HepG2 (cell line): ENCODE data around the gene RIPK1. TPM values are rescaled to one million over a fixed set of nuclear protein-coding genes. Genes with fewer than 3 reads are reported as not detected.

Experiments used
- ATAC-seq: fragments of 200-7000 bp; cut with Tn5 transposase; 3 replicates; pipeline ENCODE4 v1.9.1; 2020; ENCODE audit warnings: mild to moderate bottlenecking, moderate library complexity
- BruUV-seq: library from RNA; stranded (reverse); fragments of 400-500 nt; replicated peaks from 2 replicates; lab custom pipeline; 2021; lab: Mats Ljungman, UMichigan
- CTCF ChIA-PET: fragments of 300-600 bp; formaldehyde crosslinking; extraction: SDS; loops from one replicate; lab custom pipeline; 2021; ENCODE audit warnings: low total read pairs, inconsistent platforms, low intra/inter-chr PET ratio; lab: Yijun Ruan, JAX
- POLR2A ChIA-PET: fragments of 350-600 bp; sonication (Branson Sonifier 250); formaldehyde crosslinking; loops from one replicate; lab custom pipeline; 2020; ENCODE audit warnings: antibody characterized with exemption, inconsistent platforms; lab: Yijun Ruan, JAX
- DNase-seq: peaks from one replicate; pipeline ENCODE4 v3.0.0-alpha.2; 2015; ENCODE audit warnings: low spot score
- FAIRE-seq: peaks from 3 replicates; lab custom pipeline; 2011; peaks lifted over from hg19 to GRCh38; lab: Jason Lieb, UNC
- H2AFZ ChIP-seq: one replicate; pipeline ENCODE4 v1.6.1; 2011; ENCODE audit warnings: low read length, inconsistent platforms
- H3K27ac ChIP-seq: fragments of 300-600 bp; 3 replicates; pipeline ENCODE4 v1.8.0; 2011; ENCODE audit warnings: mixed run types, mild to moderate bottlenecking, mixed read lengths, low read length, inconsistent platforms; ENCODE audit not compliant: insufficient read depth; ENCODE audit errors: extremely low read length
- H3K27me3 ChIP-seq, 2 experiments: fragments of 200-600 bp in 1 of 2; 2 replicates in 1 of 2; 3 replicates in 1 of 2; pipeline versions ENCODE4 v1.6.0 to v1.8.0; 2011; ENCODE audit warnings: low read length in 2 of 2, mild to moderate bottlenecking in 2 of 2, moderate library complexity in 2 of 2, inconsistent platforms in 1 of 2; ENCODE audit not compliant: insufficient read depth in 2 of 2, control insufficient read depth in 1 of 2
- H3K36me3 ChIP-seq, 2 experiments: fragments of 200-600 bp in 1 of 2; replicated peaks in 1 of 2; 2 replicates in 1 of 2; 3 replicates in 1 of 2; pipeline versions ENCODE4 v1.5.1 to v1.8.0; 2011; ENCODE audit warnings: low read length in 2 of 2, inconsistent platforms in 1 of 2; ENCODE audit not compliant: insufficient read depth in 2 of 2, control insufficient read depth in 1 of 2
- H3K4me1 ChIP-seq: 2 replicates; pipeline ENCODE4 v1.5.1; 2012; ENCODE audit warnings: low read length, inconsistent platforms; ENCODE audit not compliant: insufficient read depth
- H3K4me2 ChIP-seq: 2 replicates; pipeline ENCODE4 v1.6.0; 2011; ENCODE audit warnings: low read depth, low read length, inconsistent platforms
- H3K4me3 ChIP-seq, 3 experiments: fragments of 200-600 bp in 1 of 3; sonication (generic), shearing (Covaris generic) in 1 of 3; replicated peaks in 1 of 3; 2 replicates each; pipeline ENCODE4 v1.5.1; 2011 to 2016; ENCODE audit warnings: low read length in 3 of 3, inconsistent platforms in 2 of 3, low read depth in 2 of 3, mild to moderate bottlenecking in 2 of 3, control low read depth in 1 of 3, mixed read lengths in 1 of 3; ENCODE audit not compliant: insufficient read depth in 1 of 3
- H3K79me2 ChIP-seq: one replicate; pipeline ENCODE4 v1.6.1; 2011; ENCODE audit warnings: low read length, inconsistent platforms; ENCODE audit not compliant: insufficient read depth
- H3K9ac ChIP-seq: 2 replicates; pipeline ENCODE4 v1.6.0; 2011; ENCODE audit warnings: mild to moderate bottlenecking, low read depth, low read length, inconsistent platforms; ENCODE audit not compliant: insufficient read depth
- H3K9me3 ChIP-seq: 2 replicates; pipeline ENCODE4 v1.5.1; 2012; ENCODE audit warnings: mild to moderate bottlenecking, low read length
- H4K20me1 ChIP-seq: 2 replicates; pipeline ENCODE4 v1.6.0; 2011; ENCODE audit warnings: inconsistent platforms, mild to moderate bottlenecking, low read length, moderate library complexity; ENCODE audit not compliant: insufficient read depth
- FOSL1 ChIP-seq: sonication (generic); formaldehyde crosslinking; IDR thresholded peaks from 2 replicates; pipeline ENCODE4 v1.9.0; 2021; ENCODE audit warnings: missing genetic modification reagents, borderline replicate concordance
- GPN1 ChIP-seq: sonication (generic); formaldehyde crosslinking; IDR thresholded peaks from 2 replicates; pipeline ENCODE4 v1.5.1; 2020; ENCODE audit warnings: missing genetic modification reagents, borderline replicate concordance
- MXD4 ChIP-seq: IDR thresholded peaks from 2 replicates; pipeline ENCODE4 v1.6.1; 2016; ENCODE audit warnings: mild to moderate bottlenecking, missing biosample characterization, missing genetic modification reagents
- NFIC ChIP-seq: IDR thresholded peaks from 2 replicates; pipeline ENCODE4 v1.6.1; 2012; ENCODE audit warnings: mild to moderate bottlenecking, low read length, inconsistent platforms
- NR2F6 ChIP-seq, 2 experiments: IDR thresholded peaks; 2 replicates each; pipeline ENCODE4 v1.6.1; 2016; ENCODE audit warnings: antibody characterized with exemption in 1 of 2, mild to moderate bottlenecking in 1 of 2
- RBM39 ChIP-seq: fragments of 200-400 bp; formaldehyde crosslinking; IDR thresholded peaks from one replicate; pipeline ENCODE4 v1.6.1; 2018; ENCODE audit warnings: antibody characterized with exemption, mild to moderate bottlenecking, low read depth, low read length; ENCODE audit not compliant: poor library complexity, severe bottlenecking
- TAF15 ChIP-seq: fragments of 200-400 bp; formaldehyde crosslinking; IDR thresholded peaks from one replicate; pipeline ENCODE4 v1.6.1; 2018; ENCODE audit warnings: mild to moderate bottlenecking, low read depth, low read length; ENCODE audit not compliant: poor library complexity, severe bottlenecking
- TARDBP ChIP-seq: sonication (generic); formaldehyde crosslinking; IDR thresholded peaks from 2 replicates; pipeline ENCODE4 v1.8.0; 2022; ENCODE audit warnings: mild to moderate bottlenecking, missing genetic modification reagents
- TRIM22 ChIP-seq: fragments of 450-650 bp; IDR thresholded peaks from 2 replicates; pipeline ENCODE4 v1.6.1; 2017
- ZNF747 ChIP-seq: sonication (generic); formaldehyde crosslinking; IDR thresholded peaks from 2 replicates; pipeline ENCODE4 v1.8.1; 2023; ENCODE audit warnings: missing genetic modification reagents, mild to moderate bottlenecking, borderline replicate concordance
- WGBS: methylation state at CpG from one replicate; pipeline ENCODE4 v1.1.6; 2017; ENCODE audit warnings: low lambda C conversion rate; 5-methylcytosine and 5-hydroxymethylcytosine counted together
- in situ Hi-C: cut with HindIII; loops from 2 replicates; pipeline ENCODE4 v1.10.0; 2017; ENCODE audit warnings: low pct_unique_long_range_greater_than_20kb; ENCODE audit not compliant: extremely low pct_ligation_motif_present
- intact Hi-C: fragments of 100-400 bp; cut with micrococcal nuclease; formaldehyde crosslinking; loops from one replicate; pipeline ENCODE4 v1.10.0; 2022; ENCODE audit not compliant: unreplicated experiment
- polyA plus RNA-seq, 8 experiments: library from polyadenylated mRNA; depleted of rRNA in 3 of 8; stranded (reverse) in 7 of 8; unstranded in 1 of 8; fragments of >200 nt; fragmentation: Illumina TruSeq in 4 of 8; extraction: Trizol in 4 of 8; gene quantifications; 2 replicates each; pipeline versions ENCODE4 v1.2.1 to v1.2.3, GENCODE V29; 2011 to 2016; ENCODE audit warnings: low read depth in 4 of 8, missing spikeins in 1 of 8, mixed read lengths in 1 of 8; ENCODE audit not compliant: insufficient read depth in 1 of 8
- total RNA-seq, 5 experiments: library from RNA; depleted of rRNA; stranded (reverse); fragments of >200 nt; fragmentation: Illumina TruSeq; extraction: Trizol; gene quantifications; 2 replicates each; pipeline ENCODE4 v1.2.3, GENCODE V29; 2016; ENCODE audit warnings: low read depth in 1 of 5
- TF ChIP-seq, protein P1 (sequence below): sonication (generic); formaldehyde crosslinking; IDR thresholded peaks from 2 replicates; pipeline ENCODE4 v1.9.0; 2022; ENCODE audit warnings: missing genetic modification reagents, mild to moderate bottlenecking, borderline replicate concordance

The RIPK1 gene
- total and polyA plus RNA-seq, 2 of the 13 experiments (the other 11 are each of a cell fraction or from before 2014, with no cell fraction given), result 9.0 to 10.3 TPM

- FAIRE-seq (no peak), ATAC-seq (no peak), DNase-seq (no peak)
- intact Hi-C loops (loop anchor here (10.0 kb wide), 1 partner anchor 50 kb away; the partner anchor contains the start of gene RIPK1), in situ Hi-C loops (no loop called here)
- Histone ChIP-seq H3K9ac (no peak overlapping the region), H3K4me1 (peaks cover 32% of the 10 kb centered on the region), H4K20me1 (no peaks in the 10 kb centered on the region), H3K27ac (no peak overlapping the region), H3K79me2 (peaks cover 6% of the 10 kb centered on the region), H2AFZ (no peak overlapping the region), H3K36me3 (peaks cover 9 to 34% of the 10 kb centered on the region in 2 experiments), H3K4me2 (no peak overlapping the region), H3K27me3 (no peaks in the 10 kb centered on the region; a peak in 1 of 5 replicates), H3K4me3 (no peak overlapping the region), H3K9me3 (no peaks in the 10 kb centered on the region)
- POLR2A ChIA-PET, result no interaction called here
- no peak for TF ChIP-seq GPN1 (CRISPR knock-in tag)
- TF ChIP-seq TAF15, result no peak
- no peak for TF ChIP-seq FOSL1 (CRISPR knock-in tag)
- TF ChIP-seq MXD4, result no peak
- no peak for TF ChIP-seq NR2F6 (IDR thresholded peaks at IDR 0.05)
- TF ChIP-seq NR2F6 (CRISPR knock-in tag; IDR thresholded peaks at IDR 0.05), result no peak
- TF ChIP-seq RBM39, result no peak
- TF ChIP-seq, protein P1, sequence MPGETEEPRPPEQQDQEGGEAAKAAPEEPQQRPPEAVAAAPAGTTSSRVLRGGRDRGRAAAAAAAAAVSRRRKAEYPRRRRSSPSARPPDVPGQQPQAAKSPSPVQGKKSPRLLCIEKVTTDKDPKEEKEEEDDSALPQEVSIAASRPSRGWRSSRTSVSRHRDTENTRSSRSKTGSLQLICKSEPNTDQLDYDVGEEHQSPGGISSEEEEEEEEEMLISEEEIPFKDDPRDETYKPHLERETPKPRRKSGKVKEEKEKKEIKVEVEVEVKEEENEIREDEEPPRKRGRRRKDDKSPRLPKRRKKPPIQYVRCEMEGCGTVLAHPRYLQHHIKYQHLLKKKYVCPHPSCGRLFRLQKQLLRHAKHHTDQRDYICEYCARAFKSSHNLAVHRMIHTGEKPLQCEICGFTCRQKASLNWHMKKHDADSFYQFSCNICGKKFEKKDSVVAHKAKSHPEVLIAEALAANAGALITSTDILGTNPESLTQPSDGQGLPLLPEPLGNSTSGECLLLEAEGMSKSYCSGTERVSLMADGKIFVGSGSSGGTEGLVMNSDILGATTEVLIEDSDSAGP, result no peak
- TF ChIP-seq NFIC, result no peak
- TF ChIP-seq TARDBP (CRISPR knock-in tag), result no peak
- TF ChIP-seq TRIM22, result no peak
- TF ChIP-seq ZNF747 (CRISPR knock-in tag), result no peak
- 96% methylated on average over 6 of the region's 6 CpGs for WGBS
- BruUV-seq, result no TSS peak
- CTCF ChIA-PET, result no interaction called here
Measured at GRCh38 chr6:3114377-3114776, 46.1 kb downstream of the RIPK1 start.
